ENCODE measurements around the gene OTP. TPM values are rescaled to one million over a fixed set of nuclear protein-coding genes. Genes with fewer than 3 reads are reported as not detected.

OTP gene
- total RNA-seq, 4 donors from 2014 or later = not detected

DNA sequence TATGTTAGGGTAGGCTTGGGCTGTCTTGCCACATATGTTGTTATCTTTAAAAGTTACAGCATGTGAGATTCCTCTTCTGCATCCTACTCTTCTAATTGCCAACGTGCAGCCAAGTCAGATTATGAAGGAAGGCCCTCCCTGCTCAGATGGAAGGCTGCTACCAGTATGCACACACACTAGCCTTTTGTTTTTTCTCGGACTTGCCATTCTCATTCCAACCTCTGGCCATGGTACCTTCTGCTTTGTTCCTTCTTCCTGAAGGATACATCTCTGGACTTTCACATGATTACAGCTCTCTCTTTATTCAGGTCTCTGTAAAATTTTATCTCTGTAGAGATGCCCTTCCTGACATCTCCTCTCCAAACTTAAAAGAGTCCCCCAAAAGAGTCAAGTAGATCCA is 12.8 kb upstream of the OTP start:
- TF ChIP-seq CTCF (IDR thresholded peaks at IDR 0.05; ENCODE audit: low read depth) = no peak

- TF ChIP-seq CTCF (IDR thresholded peaks at IDR 0.05; ENCODE audit: low read depth) = no peak
Measured at GRCh38 chr5:77650686-77651085, 12.2 kb upstream of the OTP start.

GRCh38 chr5:77649776-77650175 is 11.3 kb upstream of the OTP start:
- TF ChIP-seq CTCF (IDR thresholded peaks at IDR 0.05; ENCODE audit: low read depth) = no peak

DNA sequence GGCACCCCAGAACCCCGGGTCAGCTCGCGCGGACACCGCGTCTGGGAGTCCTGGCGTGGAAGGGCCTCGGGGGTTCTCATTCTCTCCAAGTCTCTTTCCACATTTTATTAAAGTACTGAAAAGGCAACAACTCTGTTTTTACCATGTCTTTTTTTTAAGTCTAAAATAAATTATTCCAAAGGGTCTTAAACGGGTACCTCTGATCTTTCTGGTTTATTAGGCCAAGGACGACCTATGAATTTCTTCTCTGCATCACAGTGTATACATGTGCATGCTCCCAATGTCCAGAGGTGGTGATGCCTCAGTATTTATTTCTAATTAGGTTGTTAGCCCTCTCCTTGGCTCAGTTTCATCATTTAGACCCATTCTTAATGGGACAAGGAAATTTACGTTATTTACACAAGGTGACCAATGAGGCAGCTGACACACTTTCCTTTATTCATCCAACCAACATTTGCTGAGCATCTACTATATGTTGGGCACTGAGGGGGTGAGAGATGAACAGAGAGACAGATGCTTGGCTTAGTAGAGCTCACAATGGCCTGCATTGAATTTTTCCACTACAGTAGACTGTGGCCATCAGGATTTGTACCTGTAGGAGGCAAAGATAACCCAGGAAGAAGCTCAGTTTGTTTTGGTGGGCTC is 7.6 kb upstream of the OTP start:
- TF ChIP-seq CTCF (IDR thresholded peaks at IDR 0.05; ENCODE audit: low read depth) = no peak

DNA sequence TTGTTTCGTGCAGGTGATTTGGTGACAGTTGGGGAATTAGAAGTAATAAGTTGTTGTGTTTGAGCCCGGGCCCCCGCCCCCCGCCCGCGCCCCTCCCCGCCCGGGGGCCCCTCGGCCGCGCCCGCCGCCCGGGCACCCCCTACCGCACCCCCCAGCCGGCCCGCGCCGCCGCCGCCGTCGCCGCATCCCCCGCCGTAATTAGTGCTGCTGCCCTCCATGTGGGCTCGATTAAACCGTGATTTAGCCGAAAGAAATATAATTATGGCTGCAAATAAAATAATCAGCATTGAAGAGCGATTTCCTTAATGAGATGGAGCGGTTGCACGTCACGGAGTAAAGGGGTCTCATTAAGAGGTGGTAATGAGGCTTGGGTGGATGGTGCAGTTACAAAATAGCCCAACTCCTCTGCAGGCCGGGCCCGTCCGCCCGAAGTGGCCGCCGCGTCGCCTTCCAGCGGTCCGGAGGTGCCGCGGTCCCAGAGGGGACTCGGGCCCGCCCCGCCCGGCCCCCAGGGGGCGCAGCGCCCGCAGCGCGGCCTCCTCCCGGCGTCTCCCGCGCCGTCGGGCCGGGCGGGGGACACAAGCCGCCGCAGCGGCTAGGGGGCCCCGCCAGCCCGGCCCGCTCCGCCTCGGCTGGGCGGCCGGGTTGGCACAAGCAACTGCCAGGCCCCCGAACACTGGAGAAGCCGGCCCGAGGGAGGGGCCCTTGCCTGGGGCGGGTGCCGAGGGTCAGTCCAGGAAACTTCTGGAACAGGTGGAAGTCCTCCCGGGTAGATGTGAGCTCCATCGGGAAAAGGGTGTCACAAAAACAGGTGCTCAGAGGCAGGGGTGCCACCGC is 6.9 kb upstream of the OTP start:
- no peak for TF ChIP-seq CTCF (IDR thresholded peaks at IDR 0.05; ENCODE audit: low read depth)

DNA sequence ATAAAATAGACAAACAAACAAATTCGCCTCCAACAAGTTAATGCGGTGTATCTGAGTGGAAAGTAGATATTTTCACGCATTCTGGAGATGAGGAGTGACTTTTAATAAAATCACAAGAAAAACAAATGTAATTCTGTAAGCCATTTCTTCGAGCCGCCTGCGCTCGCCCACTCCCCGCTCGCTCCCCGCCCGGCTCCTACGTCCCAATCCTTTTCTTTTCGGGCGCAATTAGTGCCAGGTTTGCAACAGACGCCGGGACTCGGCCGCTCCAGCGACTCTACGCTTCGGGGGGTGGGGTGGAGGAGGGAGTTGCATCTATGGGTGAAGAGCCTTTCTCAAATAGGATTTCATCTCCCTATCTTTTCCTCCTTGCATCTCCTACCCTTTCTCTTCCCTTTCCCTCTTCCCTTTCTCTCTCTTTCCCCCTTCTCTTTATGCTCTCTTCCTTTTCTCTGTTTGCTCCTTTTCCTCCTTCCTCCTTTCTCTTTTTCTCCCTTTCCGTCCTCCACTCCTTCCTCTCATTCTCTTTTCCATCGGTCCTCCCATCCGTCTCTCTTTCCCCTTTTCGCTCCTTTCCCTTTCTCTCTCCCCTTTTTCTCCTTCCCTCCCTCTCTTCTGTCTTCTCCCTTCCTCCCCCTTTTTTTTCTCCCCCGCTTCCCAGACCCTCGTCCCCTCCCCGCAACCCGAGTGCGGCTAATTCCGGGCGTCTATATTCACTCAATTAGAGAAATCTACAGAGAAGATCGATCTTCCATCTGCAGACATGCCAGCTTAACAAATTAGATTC is 6.1 kb upstream of the OTP start:
- no peak for TF ChIP-seq CTCF (IDR thresholded peaks at IDR 0.05; ENCODE audit: low read depth)
